HG02970 (cell line): ENCODE data around the gene ZBTB8A.

ENCODE experiments used
- ATAC-seq: cut with Tn5 transposase; IDR thresholded peaks from one replicate; pipeline ENCODE4 v1.9.1; 2021; ENCODE audit warnings: mild to moderate bottlenecking, moderate library complexity, moderate number of reproducible peaks; ENCODE audit not compliant: unreplicated experiment, low FRiP score

ZBTB8A gene

DNA sequence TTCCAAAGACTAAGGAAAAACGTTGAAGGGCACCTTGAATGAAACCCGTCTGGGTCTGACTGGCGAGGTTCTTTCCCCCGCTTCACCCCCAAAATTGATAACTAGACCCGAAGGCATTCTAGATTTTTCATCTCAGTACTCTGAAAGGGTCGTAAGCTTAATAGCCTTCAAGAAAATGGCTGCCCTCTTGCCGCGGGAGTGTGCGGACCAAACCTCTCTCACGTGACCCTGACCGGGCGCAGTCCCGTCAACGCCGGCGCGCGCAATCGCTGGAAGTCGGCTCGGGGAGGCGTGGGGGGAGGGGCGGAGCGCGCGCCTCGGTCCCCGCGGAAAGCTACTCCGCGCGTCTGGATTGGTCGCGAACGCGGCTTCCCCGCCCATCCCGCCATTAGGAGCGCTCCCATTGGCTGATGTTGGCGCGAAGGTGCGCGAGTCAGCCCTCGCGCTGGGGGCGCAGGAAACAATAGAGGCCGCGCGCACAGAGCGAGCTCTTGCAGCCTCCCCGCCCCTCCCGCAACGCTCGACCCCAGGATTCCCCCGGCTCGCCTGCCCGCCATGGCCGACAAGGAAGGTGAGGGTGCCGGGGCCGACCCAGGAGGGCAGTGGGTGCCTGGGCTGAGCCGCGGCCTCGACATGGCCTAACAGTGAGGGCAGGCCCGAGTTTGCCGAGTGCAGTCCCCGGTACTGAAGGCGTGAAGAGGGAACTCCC, 111.7 kb downstream of the ZBTB8A start, which contains the start of gene RBBP4:
Gene RBBP4 (plus strand): TSS at position 457 of the 709 bp plus-strand sequence. CDS start 99 bp downstream, at position 556.
- peak; percentile 79 for ATAC-seq

DNA sequence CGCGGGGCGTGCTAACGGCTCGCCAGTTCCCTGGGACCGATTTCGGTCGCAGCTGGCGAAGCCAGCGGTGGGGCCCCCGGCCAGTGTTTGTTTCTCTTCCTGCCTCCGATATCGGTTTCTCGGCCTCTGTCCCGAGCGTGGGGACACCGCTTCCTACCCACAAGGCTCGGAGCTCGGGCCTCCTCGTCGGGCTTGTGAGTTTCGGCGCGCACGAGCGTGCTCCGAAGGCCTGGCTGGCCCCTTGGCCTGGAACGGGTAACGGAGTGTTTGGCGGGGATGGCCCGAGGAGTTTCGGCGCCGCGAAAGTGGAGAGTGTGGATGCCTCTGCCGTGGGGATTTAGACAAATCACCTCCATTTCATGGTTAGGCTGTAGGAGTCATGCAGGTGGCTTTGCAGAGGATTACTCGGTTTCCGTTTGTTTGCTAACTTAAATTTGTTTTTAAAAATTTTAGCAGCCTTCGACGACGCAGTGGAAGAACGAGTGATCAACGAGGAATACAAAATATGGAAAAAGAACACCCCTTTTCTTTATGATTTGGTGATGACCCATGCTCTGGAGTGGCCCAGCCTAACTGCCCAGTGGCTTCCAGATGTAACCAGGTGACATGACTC, 112.3 kb downstream of the ZBTB8A start:
- ATAC-seq = peak; percentile 19

DNA sequence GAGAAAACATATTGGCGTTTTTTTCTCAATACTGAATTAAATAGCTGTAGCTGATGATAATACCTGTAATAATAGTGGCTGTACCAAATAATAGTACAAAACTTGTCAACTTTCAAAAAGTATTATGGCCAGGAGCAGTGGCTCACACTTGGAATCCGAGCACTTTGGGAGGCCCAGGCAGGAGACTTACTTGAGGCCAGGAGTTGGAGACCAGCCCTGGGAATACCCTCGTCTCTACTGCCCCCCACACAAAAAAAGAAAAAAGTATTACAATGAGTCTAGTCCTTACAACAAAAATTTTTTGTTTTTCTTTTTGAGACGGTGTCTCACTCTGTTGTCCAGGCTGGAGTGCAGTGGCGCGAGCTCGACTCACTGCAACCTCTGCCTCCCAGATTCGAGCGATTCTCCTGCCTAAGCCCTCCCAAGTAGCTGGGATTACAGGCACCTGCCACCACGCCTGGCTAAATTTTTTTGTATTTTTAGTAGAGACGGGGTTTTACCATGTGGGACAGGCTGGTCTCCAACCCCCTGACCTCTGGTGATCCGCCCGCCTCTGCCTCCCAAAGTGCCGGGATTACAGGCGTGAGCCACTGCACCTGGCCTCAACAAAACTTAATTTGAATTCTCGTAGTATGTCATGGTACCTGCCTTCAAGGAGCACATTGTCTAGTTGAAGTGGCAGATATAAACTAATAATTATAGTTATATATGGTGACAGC, 113.2 kb downstream of the ZBTB8A start:
- no peak for ATAC-seq
